Ecto neural progenitor cell (in vitro differentiated cells): ENCODE data around the gene VIT.

Experiments used
- DNase-seq: peaks from one replicate; pipeline ENCODE4 v3.0.0-alpha.2; 2018; ENCODE audit warnings: low spot score

Gene VIT

GRCh38 chr2:36711741-36712314, 15.3 kb downstream of the VIT start:
- DNase-seq: no peak

- DNase-seq: no peak
These were observed 16.8 kb downstream of the VIT start for GRCh38 chr2:36713310-36713709.

GRCh38 chr2:36716111-36716510, 19.6 kb downstream of the VIT start:
- no peak for DNase-seq

- DNase-seq: no peak
These were observed 21.2 kb downstream of the VIT start for GRCh38 chr2:36717603-36718266.

- DNase-seq: no peak
These were observed 31.0 kb downstream of the VIT start for GRCh38 chr2:36727550-36727949.

GRCh38 chr2:36729067-36729466, 32.6 kb downstream of the VIT start:
- no peak for DNase-seq

- DNase-seq: no peak
These were observed 35.6 kb downstream of the VIT start for GRCh38 chr2:36731941-36732672.

GRCh38 chr2:36732673-36733036, 36.1 kb downstream of the VIT start:
- no peak for DNase-seq

GRCh38 chr2:36733215-36733614, 36.7 kb downstream of the VIT start:
- no peak for DNase-seq

- no peak for DNase-seq
These were observed 37.8 kb downstream of the VIT start for GRCh38 chr2:36734304-36734703.

- DNase-seq: no peak
These were observed 40.7 kb downstream of the VIT start for GRCh38 chr2:36737131-36737750.

GRCh38 chr2:36740061-36740460, 43.6 kb downstream of the VIT start:
- no peak for DNase-seq

GRCh38 chr2:36741188-36741837, 44.8 kb downstream of the VIT start:
- no peak for DNase-seq

- no peak for DNase-seq
These were observed 47.4 kb downstream of the VIT start for GRCh38 chr2:36743954-36744353.

- DNase-seq: no peak
These were observed 51.7 kb downstream of the VIT start for GRCh38 chr2:36748166-36748565.

- no peak for DNase-seq
These were observed 53.6 kb downstream of the VIT start for GRCh38 chr2:36750101-36750500.

- no peak for DNase-seq
These were observed 57.3 kb downstream of the VIT start for GRCh38 chr2:36753706-36754221.

GRCh38 chr2:36754578-36754977, 58.1 kb downstream of the VIT start:
- no peak for DNase-seq

- no peak for DNase-seq
These were observed 59.9 kb downstream of the VIT start for GRCh38 chr2:36756438-36756837.

- no peak for DNase-seq
These were observed 66.4 kb downstream of the VIT start for GRCh38 chr2:36762764-36763490.

GRCh38 chr2:36769106-36769505, 72.6 kb downstream of the VIT start:
- no peak for DNase-seq
